A549 (cell line): ENCODE data around the gene STAT2.

Source experiments
- BHLHE40 ChIP-seq: IDR thresholded peaks from 2 replicates; pipeline ENCODE4 v1.6.1; 2012; ENCODE audit warnings: low read depth, low read length, inconsistent platforms
- CBX8 ChIP-seq: fragments of 200-600 bp; sonication (generic); IDR thresholded peaks from 2 replicates; pipeline ENCODE4 v1.6.1; 2016
- EP300 ChIP-seq, 2 experiments: fragments of >200 bp; sonication (Bioruptor Twin); formaldehyde crosslinking; IDR thresholded peaks; 2 replicates in 1 of 2; 3 replicates in 1 of 2; pipeline ENCODE4 v1.6.1; 2016 to 2017
- ESRRA ChIP-seq: fragments of 150-350 bp; IDR thresholded peaks from 2 replicates; pipeline ENCODE4 v1.6.1; 2014; ENCODE audit warnings: mild to moderate bottlenecking, low read length, borderline replicate concordance
- MYC ChIP-seq: IDR thresholded peaks from 2 replicates; pipeline ENCODE4 v1.6.1; 2012; ENCODE audit warnings: mild to moderate bottlenecking, inconsistent platforms, low read length, improper control_type of control experiment, borderline replicate concordance
- PHF8 ChIP-seq: fragments of 200-600 bp; sonication (generic); IDR thresholded peaks from 2 replicates; pipeline ENCODE4 v1.6.1; 2016; ENCODE audit warnings: low read depth, mild to moderate bottlenecking, antibody characterized with exemption, moderate library complexity, borderline replicate concordance
- POLR2A ChIP-seq: IDR thresholded peaks from 2 replicates; pipeline ENCODE4 v1.6.1; 2012; ENCODE audit warnings: mild to moderate bottlenecking, low read length
- RAD21 ChIP-seq, 2 experiments: fragments of >200 bp in 1 of 2; sonication (Bioruptor Twin) in 1 of 2; formaldehyde crosslinking in 1 of 2; IDR thresholded peaks in 1 of 2; conservative IDR thresholded peaks in 1 of 2; 2 replicates in 1 of 2; 3 replicates in 1 of 2; pipeline ENCODE4 v1.6.1; 2012 to 2018; ENCODE audit warnings: inconsistent platforms in 1 of 2
- SMC3 ChIP-seq: fragments of >200 bp; sonication (Bioruptor Twin); formaldehyde crosslinking; IDR thresholded peaks from 3 replicates; pipeline ENCODE4 v1.6.1; 2018; ENCODE audit warnings: inconsistent platforms
- TF ChIP-seq, protein P1 (sequence below): fragments of >200 bp; sonication (Bioruptor Twin); formaldehyde crosslinking; IDR thresholded peaks from 3 replicates; pipeline ENCODE4 v1.5.1; 2016
- TF ChIP-seq, protein P2 (sequence below): fragments of 250-450 bp; sonication (Bioruptor Pico); IDR thresholded peaks from 2 replicates; pipeline ENCODE4 v1.5.0; 2021; ENCODE audit warnings: mild to moderate bottlenecking, moderate library complexity, borderline replicate concordance
- TF ChIP-seq, protein P3 (sequence below): fragments of 450-650 bp; IDR thresholded peaks from 2 replicates; pipeline ENCODE4 v1.6.1; 2014; ENCODE audit warnings: antibody characterized with exemption

DNA sequence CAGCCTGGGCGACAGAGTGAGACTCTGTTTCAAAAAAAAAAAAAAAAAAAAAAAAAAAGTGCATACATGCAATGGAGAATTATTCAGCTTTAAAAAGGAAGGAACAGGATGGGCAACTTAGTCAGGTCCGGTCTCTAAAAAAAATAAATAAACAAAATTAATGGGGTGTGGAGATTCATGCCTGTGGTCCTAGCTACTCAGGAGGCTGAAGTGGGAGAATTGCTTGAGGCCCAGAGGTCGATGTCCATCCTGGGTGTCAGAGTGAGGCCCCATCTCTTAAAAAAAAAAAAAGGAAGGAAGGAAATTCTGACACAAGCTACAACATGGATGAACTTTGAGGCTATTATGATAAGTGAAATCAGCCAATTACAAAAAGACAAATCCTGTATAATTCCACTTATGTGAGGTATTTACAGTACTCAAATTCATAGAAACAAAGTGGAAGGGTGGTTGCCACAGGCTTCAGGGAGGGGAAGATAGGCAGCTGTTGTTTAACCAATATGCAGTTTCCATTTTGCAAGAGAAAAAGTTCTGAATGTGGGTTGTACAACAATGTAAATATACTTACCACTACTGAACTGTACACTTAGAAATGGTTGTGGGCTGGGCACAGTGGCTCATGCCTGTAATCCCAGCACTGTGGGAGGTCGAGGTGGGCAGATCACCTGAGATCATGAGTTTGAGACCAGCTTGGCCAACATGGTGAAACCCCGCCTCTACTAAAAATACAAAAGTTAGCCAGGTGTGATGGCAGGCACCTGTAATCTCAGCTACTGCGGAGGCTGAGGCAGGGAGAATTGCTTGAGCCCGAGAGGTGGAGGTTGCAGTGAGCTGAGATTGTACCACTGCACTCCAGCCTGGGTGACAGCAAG, 15.1 kb upstream of the STAT2 start:
- TF ChIP-seq ESRRA = no peak
- TF ChIP-seq, protein P1, sequence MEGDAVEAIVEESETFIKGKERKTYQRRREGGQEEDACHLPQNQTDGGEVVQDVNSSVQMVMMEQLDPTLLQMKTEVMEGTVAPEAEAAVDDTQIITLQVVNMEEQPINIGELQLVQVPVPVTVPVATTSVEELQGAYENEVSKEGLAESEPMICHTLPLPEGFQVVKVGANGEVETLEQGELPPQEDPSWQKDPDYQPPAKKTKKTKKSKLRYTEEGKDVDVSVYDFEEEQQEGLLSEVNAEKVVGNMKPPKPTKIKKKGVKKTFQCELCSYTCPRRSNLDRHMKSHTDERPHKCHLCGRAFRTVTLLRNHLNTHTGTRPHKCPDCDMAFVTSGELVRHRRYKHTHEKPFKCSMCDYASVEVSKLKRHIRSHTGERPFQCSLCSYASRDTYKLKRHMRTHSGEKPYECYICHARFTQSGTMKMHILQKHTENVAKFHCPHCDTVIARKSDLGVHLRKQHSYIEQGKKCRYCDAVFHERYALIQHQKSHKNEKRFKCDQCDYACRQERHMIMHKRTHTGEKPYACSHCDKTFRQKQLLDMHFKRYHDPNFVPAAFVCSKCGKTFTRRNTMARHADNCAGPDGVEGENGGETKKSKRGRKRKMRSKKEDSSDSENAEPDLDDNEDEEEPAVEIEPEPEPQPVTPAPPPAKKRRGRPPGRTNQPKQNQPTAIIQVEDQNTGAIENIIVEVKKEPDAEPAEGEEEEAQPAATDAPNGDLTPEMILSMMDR = no peak
- no peak for TF ChIP-seq PHF8
- no peak for TF ChIP-seq MYC
- no peak for TF ChIP-seq SMC3
- TF ChIP-seq, protein P2, sequence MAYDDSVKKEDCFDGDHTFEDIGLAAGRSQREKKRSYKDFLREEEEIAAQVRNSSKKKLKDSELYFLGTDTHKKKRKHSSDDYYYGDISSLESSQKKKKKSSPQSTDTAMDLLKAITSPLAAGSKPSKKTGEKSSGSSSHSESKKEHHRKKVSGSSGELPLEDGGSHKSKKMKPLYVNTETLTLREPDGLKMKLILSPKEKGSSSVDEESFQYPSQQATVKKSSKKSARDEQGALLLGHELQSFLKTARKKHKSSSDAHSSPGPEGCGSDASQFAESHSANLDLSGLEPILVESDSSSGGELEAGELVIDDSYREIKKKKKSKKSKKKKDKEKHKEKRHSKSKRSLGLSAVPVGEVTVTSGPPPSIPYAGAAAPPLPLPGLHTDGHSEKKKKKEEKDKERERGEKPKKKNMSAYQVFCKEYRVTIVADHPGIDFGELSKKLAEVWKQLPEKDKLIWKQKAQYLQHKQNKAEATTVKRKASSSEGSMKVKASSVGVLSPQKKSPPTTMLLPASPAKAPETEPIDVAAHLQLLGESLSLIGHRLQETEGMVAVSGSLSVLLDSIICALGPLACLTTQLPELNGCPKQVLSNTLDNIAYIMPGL (CRISPR knock-in tag) = no peak
- TF ChIP-seq, protein P3, sequence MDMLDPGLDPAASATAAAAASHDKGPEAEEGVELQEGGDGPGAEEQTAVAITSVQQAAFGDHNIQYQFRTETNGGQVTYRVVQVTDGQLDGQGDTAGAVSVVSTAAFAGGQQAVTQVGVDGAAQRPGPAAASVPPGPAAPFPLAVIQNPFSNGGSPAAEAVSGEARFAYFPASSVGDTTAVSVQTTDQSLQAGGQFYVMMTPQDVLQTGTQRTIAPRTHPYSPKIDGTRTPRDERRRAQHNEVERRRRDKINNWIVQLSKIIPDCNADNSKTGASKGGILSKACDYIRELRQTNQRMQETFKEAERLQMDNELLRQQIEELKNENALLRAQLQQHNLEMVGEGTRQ = no peak
- no peak for TF ChIP-seq RAD21 (conservative IDR thresholded peaks at IDR 0.05 in 1 of 2, IDR thresholded peaks at IDR 0.05 in 1 of 2)
- no peak for TF ChIP-seq BHLHE40
- no peak for TF ChIP-seq POLR2A
- no peak for TF ChIP-seq CBX8
- TF ChIP-seq EP300 (IDR thresholded peaks at IDR 0.05) = no peak
